Mesenchymal stem cell (in vitro differentiated cells and primary cell): Measurements from ENCODE around the gene CLIP2.

Experiments
- DNase-seq: peaks from one replicate; pipeline ENCODE4 v3.0.0-alpha.2; 2013
- H2AFZ ChIP-seq: one replicate; pipeline ENCODE4 v1.6.1; 2013; ENCODE audit warnings: low read depth, mild to moderate bottlenecking, control low read depth, inconsistent platforms, low read length, moderate library complexity
- H2AK5ac ChIP-seq: 2 replicates; pipeline ENCODE4 v1.6.1; 2013; ENCODE audit warnings: low read length, moderate library complexity, mild to moderate bottlenecking, inconsistent platforms; ENCODE audit not compliant: severe bottlenecking
- H2BK120ac ChIP-seq: one replicate; pipeline ENCODE4 v1.6.1; 2013; ENCODE audit warnings: low read depth, mild to moderate bottlenecking, inconsistent platforms, low read length, moderate library complexity
- H2BK12ac ChIP-seq, 2 experiments: one replicate each; pipeline ENCODE4 v1.6.1; 2013; ENCODE audit warnings: inconsistent platforms in 2 of 2, low read length in 2 of 2, mild to moderate bottlenecking in 2 of 2, moderate library complexity in 2 of 2, control low read depth in 1 of 2
- H2BK15ac ChIP-seq: one replicate; pipeline ENCODE4 v1.6.1; 2013; ENCODE audit warnings: mild to moderate bottlenecking, low read depth, inconsistent platforms; ENCODE audit not compliant: poor library complexity, severe bottlenecking
- H2BK5ac ChIP-seq: 2 replicates; pipeline ENCODE4 v1.6.1; 2013; ENCODE audit warnings: low read depth, mild to moderate bottlenecking, low read length, control low read depth, inconsistent platforms; ENCODE audit not compliant: poor library complexity, severe bottlenecking
- H3K14ac ChIP-seq, 2 experiments: one replicate each; pipeline ENCODE4 v1.6.1; 2013; ENCODE audit warnings: inconsistent platforms in 2 of 2, low read length in 2 of 2, control low read depth in 1 of 2, mild to moderate bottlenecking in 1 of 2, moderate library complexity in 1 of 2
- H3K18ac ChIP-seq, 2 experiments: one replicate each; pipeline ENCODE4 v1.6.1; 2013; ENCODE audit warnings: inconsistent platforms in 2 of 2, low read length in 2 of 2, control low read depth in 1 of 2, low read depth in 1 of 2, mild to moderate bottlenecking in 1 of 2
- H3K23ac ChIP-seq, 2 experiments: one replicate each; pipeline ENCODE4 v1.6.1; 2013; ENCODE audit warnings: inconsistent platforms in 2 of 2, low read length in 2 of 2, mild to moderate bottlenecking in 2 of 2, moderate library complexity in 2 of 2, control low read depth in 1 of 2
- H3K27ac ChIP-seq: 2 replicates; pipeline ENCODE4 v1.5.1; 2013; ENCODE audit warnings: mild to moderate bottlenecking, moderate library complexity, low read length, control low read depth, inconsistent platforms; ENCODE audit not compliant: poor library complexity, severe bottlenecking
- H3K27me3 ChIP-seq, 2 experiments: 2 replicates each; pipeline versions ENCODE4 v1.6.1 to v1.7.0; 2013; ENCODE audit warnings: low read length in 2 of 2, mild to moderate bottlenecking in 2 of 2, moderate library complexity in 2 of 2, control low read depth in 1 of 2, inconsistent platforms in 1 of 2; ENCODE audit not compliant: control insufficient read depth in 1 of 2, insufficient read depth in 1 of 2
- H3K36me3 ChIP-seq, 2 experiments: 2 replicates each; pipeline versions ENCODE4 v1.6.1 to v1.7.0; 2013; ENCODE audit warnings: low read length in 2 of 2, control low read depth in 1 of 2, inconsistent platforms in 1 of 2, low read depth in 1 of 2, mild to moderate bottlenecking in 1 of 2; ENCODE audit not compliant: insufficient read depth in 2 of 2, control insufficient read depth in 1 of 2
- H3K4ac ChIP-seq, 2 experiments: one replicate each; pipeline ENCODE4 v1.6.1; 2013; ENCODE audit warnings: inconsistent platforms in 2 of 2, low read length in 2 of 2, mild to moderate bottlenecking in 2 of 2, moderate library complexity in 2 of 2, control low read depth in 1 of 2, low read depth in 1 of 2
- H3K4me1 ChIP-seq: 2 replicates; pipeline ENCODE4 v1.6.1; 2013; ENCODE audit warnings: low read depth, low read length, control low read depth; ENCODE audit not compliant: control insufficient read depth, insufficient read depth
- H3K4me2 ChIP-seq: 2 replicates; pipeline ENCODE4 v1.6.1; 2013; ENCODE audit warnings: low read length, mild to moderate bottlenecking, inconsistent platforms; ENCODE audit not compliant: poor library complexity, severe bottlenecking
- H3K4me3 ChIP-seq, 2 experiments: 2 replicates each; pipeline versions ENCODE4 v1.5.1 to v1.7.0; 2013; ENCODE audit warnings: low read length in 2 of 2, mild to moderate bottlenecking in 2 of 2, control low read depth in 1 of 2, low read depth in 1 of 2; ENCODE audit not compliant: insufficient read depth in 1 of 2
- H3K79me1 ChIP-seq: replicated peaks from 2 replicates; pipeline ENCODE4 v1.6.1; 2013; ENCODE audit warnings: mild to moderate bottlenecking, control low read depth, low read length, inconsistent platforms; ENCODE audit not compliant: poor library complexity, severe bottlenecking
- H3K9ac ChIP-seq: 2 replicates; pipeline ENCODE4 v1.7.0; 2013; ENCODE audit warnings: mild to moderate bottlenecking, low read length, moderate library complexity
- H3K9me3 ChIP-seq: 2 replicates; pipeline ENCODE4 v1.7.0; 2013; ENCODE audit warnings: mild to moderate bottlenecking, low read length; ENCODE audit not compliant: control insufficient read depth
- H4K8ac ChIP-seq: one replicate; pipeline ENCODE4 v1.6.1; 2013; ENCODE audit warnings: inconsistent platforms, mild to moderate bottlenecking, low read length, moderate library complexity
- H4K91ac ChIP-seq: one replicate; pipeline ENCODE4 v1.6.1; 2013; ENCODE audit warnings: mild to moderate bottlenecking, low read length, inconsistent platforms
- WGBS: methylation state at CpG from one replicate; pipeline ENCODE4 v1.1.7; 2013; ENCODE audit warnings: mixed read lengths; 5-methylcytosine and 5-hydroxymethylcytosine counted together

Gene CLIP2

DNA sequence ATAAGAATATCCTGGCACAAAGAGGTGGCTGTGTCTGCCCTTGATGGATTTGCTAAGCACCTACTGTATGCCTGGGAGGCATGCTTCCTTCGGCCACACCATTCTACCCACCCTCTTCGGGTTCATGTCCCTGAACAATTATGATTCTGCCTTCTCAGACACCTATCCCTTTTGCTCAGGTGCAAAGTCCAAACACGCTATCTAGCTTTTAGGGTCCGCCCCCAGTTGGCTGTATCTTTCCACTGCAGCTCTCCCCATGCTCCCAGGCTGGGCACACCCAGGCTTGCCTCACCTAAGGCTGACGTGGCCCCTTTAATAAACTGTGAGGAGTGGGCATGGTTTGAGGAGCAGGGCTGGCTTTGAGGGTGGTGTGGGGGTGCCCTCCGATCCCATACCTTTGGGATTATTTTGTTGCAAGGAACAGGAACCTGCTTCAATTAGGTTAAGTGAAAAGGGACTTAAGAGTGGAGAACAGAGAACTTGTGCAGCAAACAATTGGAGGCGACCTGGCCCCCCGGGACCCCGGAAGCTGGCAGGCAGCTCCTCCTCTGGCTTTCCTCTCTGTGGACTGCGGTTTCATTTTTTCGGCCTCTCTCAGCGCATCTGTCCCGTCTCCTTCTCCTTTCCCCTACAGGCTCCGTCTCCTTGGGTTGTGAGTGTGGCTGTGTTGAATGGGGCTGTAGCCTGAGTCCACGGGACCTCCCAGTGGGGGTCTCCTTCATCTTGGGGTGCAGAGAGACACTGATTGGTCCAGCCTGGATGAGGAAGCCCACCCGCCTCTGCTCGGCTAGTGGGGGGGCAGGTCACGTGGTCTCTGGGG is 3.8 kb downstream of the CLIP2 start:
- H4K8ac ChIP-seq = peak overlapping the region; percentile 45
- H2BK120ac ChIP-seq = no peak overlapping the region
- no peaks in the 10 kb centered on the region for H3K27me3 ChIP-seq
- no peak for DNase-seq
- H3K4me1 ChIP-seq = peaks cover 28% of the 10 kb centered on the region
- peak overlapping the region in 1 of 2 experiments; percentile 61 for H3K14ac ChIP-seq
- peak overlapping the region in 1 of 2 experiments; percentile 53 for H3K18ac ChIP-seq
- H2BK15ac ChIP-seq = no peak overlapping the region
- H3K23ac ChIP-seq = peak overlapping the region in 1 of 2 experiments; percentile 38
- no peak overlapping the region for H2BK5ac ChIP-seq
- peaks cover 0 to 13% of the 10 kb centered on the region in 2 experiments for H3K36me3 ChIP-seq
- peaks cover 26% of the 10 kb centered on the region for H3K79me1 ChIP-seq
- peak overlapping the region in 1 of 2 experiments; percentile 15 for H3K4ac ChIP-seq
- H2AFZ ChIP-seq = no peak overlapping the region
- no peak overlapping the region for H3K27ac ChIP-seq
- 92% methylated on average over 14 of the region's 18 CpGs for WGBS
- H3K4me3 ChIP-seq = no peak overlapping the region
- no peak overlapping the region for H2AK5ac ChIP-seq
- no peak overlapping the region for H3K9ac ChIP-seq
- H2BK12ac ChIP-seq = no peak overlapping the region
- H4K91ac ChIP-seq = peak overlapping the region; percentile 18
- peaks cover 2% of the 10 kb centered on the region for H3K9me3 ChIP-seq
- no peak overlapping the region for H3K4me2 ChIP-seq

DNA sequence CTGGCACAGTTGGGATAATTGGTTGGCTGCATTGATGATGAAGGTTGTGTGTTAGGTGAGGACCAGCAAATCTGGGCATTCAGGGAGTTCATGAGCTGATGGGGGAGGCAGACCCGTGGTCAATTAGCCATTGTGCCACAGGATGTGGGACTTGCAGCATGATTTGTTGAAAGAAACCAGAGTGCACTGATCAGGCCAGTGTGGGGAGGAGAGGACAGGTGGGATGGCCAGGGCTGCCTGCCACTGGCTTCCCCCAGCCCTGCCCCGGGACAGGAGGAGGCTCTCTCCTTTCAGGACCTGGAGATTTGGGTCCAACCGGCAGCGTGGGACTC is 4.3 kb downstream of the CLIP2 start:
- Histone ChIP-seq H3K4me2 (no peak overlapping the region), H4K91ac (peak overlapping the region; percentile 18), H3K23ac (no peak overlapping the region), H3K14ac (peak overlapping the region in 1 of 2 experiments; percentile 61), H2AFZ (no peak overlapping the region), H3K27me3 (no peaks in the 10 kb centered on the region), H2AK5ac (no peak overlapping the region), H2BK5ac (no peak overlapping the region), H3K9ac (no peak overlapping the region), H3K4me3 (no peak overlapping the region), H3K79me1 (peaks cover 28% of the 10 kb centered on the region), H4K8ac (peak overlapping the region; percentile 45), H3K4me1 (peaks cover 23% of the 10 kb centered on the region), H3K4ac (peak overlapping the region in 1 of 2 experiments; percentile 15), H3K18ac (no peak overlapping the region), H2BK12ac (no peak overlapping the region), H3K36me3 (peaks cover 0 to 13% of the 10 kb centered on the region in 2 experiments), H2BK120ac (no peak overlapping the region), H3K9me3 (peaks cover 2% of the 10 kb centered on the region), H2BK15ac (no peak overlapping the region), H3K27ac (no peak overlapping the region)
- no peak for DNase-seq
- WGBS = 89% methylated on average over 4 of the region's 4 CpGs

DNA sequence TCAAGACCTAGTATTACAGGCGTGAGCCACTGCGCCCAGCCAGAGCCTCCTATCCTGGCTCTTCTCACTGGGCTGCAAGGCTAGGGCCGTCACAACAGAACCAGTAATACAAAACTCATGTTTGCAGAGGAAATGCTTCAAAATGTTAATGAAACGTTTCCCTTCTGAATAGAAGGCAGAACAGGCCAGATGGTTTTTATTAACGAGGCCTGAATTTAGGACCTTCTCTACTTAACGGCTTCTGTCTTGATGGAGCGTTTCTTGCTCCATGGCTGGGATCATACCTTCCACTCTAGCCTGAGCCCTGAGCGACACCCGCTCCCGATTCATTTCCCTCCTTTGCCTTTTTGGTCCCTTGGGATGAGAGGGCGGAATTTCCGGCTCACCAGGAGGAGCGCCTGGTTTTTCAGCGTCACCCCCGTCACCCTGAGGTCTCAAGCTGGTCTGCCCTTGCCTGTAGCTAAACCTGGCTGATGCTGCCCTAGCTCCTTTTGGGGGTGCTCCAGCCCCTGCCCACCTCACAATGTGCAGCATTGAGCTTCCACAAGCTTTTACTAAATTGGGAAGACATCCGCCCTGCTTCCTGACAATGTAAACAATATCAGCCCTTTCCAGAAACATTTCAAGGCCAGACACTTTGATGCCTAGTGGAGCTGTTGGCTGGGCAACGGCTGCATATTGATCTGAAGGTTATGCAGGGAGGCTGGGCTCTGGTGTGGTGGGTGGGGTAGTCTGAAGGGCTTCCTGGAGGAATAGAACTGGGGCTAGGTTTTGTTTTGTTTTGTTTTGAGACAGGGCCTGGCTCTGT is 5.2 kb downstream of the CLIP2 start:
- WGBS = 32% methylated on average over 17 of the region's 17 CpGs
- H3K23ac ChIP-seq = no peak overlapping the region
- H3K9ac ChIP-seq = peak overlapping the region; percentile 28
- H2BK5ac ChIP-seq = no peak overlapping the region
- no peak overlapping the region for H2BK15ac ChIP-seq
- H4K91ac ChIP-seq = no peak overlapping the region
- H3K4ac ChIP-seq = no peak overlapping the region
- H2BK120ac ChIP-seq = no peak overlapping the region
- no peak overlapping the region for H2AFZ ChIP-seq
- H3K79me1 ChIP-seq = peaks cover 30% of the 10 kb centered on the region
- peaks cover 0 to 13% of the 10 kb centered on the region in 2 experiments for H3K36me3 ChIP-seq
- H3K14ac ChIP-seq = no peak overlapping the region
- DNase-seq = peak; percentile 74
- peaks cover 20% of the 10 kb centered on the region for H3K4me1 ChIP-seq
- peaks cover 2% of the 10 kb centered on the region for H3K9me3 ChIP-seq
- H4K8ac ChIP-seq = no peak overlapping the region
- H3K27me3 ChIP-seq = no peaks in the 10 kb centered on the region
- peak overlapping the region in 1 of 2 experiments; percentile 68 for H2BK12ac ChIP-seq
- peak overlapping the region in 1 of 2 experiments; percentile 9 for H3K4me3 ChIP-seq
- peak overlapping the region in 1 of 2 experiments; percentile 54 for H3K18ac ChIP-seq
- H3K27ac ChIP-seq = no peak overlapping the region
- no peak overlapping the region for H3K4me2 ChIP-seq
- H2AK5ac ChIP-seq = no peak overlapping the region
